Sciatic nerve (tissue), 2 donors: ENCODE results near the gene PCSK4. TPM values are rescaled to one million over a fixed set of nuclear protein-coding genes. Genes with fewer than 3 reads are reported as not detected.

Experiments
- ATAC-seq: fragments of 200-7000 bp; cut with Tn5 transposase; one replicate; pipeline ENCODE4 v1.9.1; 2020; ENCODE audit warnings: mild to moderate bottlenecking, moderate library complexity
- DNase-seq: peaks from one replicate; pipeline ENCODE4 v3.0.0-alpha.2; 2020; ENCODE audit warnings: low spot score
- intact Hi-C: fragments of 100-400 bp; cut with DNase I; formaldehyde crosslinking; loops from one replicate; pipeline ENCODE4 v1.14.2; 2022
- total RNA-seq: library from RNA; stranded (reverse); fragmentation: NEBNext Ultra II Directional; extraction: Animal tissue kit (Norgen Biotek cat#: 25700); gene quantifications from one replicate; pipeline ENCODE4 v1.2.1, GENCODE V29; 2021
- donor health status: DM: no; HTN: no; CAD: no.
- donor health status: DM: no; HTN: no; CAD: no.

The PCSK4 gene
- total RNA-seq, 1 donor from 2014 or later = 2.5 TPM

DNA sequence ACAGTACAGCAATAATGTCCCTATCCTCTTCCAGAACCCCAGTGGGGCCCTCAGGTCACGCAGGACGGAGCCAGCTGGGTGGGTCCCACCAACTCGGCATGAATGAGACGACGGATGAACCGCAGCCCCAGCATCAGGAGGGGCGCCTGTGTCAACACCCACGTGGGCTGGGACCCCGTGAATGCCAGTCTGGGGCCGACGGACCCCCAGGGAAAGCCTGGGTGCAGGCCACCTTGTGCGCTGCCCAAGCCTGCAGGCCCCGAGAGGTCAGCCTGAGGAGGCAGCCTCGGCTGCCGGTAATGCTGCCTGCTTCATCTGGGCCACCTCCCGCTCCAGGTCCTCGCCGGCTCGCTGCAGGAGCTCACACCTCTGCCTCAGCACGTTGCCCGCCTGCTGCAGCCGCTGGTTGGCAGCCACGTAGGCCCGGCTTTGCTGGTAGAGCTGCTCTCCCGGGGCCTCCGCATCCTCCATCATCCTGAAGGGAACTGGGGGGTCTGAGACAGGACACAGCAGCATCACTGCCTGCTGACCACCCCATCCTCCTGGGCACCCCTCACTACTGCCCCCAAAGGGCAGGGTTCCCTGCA is 15.3 kb downstream of the PCSK4 start:
- intact Hi-C loops = no loop called here
- DNase-seq (no peak), ATAC-seq (no peak)

DNA sequence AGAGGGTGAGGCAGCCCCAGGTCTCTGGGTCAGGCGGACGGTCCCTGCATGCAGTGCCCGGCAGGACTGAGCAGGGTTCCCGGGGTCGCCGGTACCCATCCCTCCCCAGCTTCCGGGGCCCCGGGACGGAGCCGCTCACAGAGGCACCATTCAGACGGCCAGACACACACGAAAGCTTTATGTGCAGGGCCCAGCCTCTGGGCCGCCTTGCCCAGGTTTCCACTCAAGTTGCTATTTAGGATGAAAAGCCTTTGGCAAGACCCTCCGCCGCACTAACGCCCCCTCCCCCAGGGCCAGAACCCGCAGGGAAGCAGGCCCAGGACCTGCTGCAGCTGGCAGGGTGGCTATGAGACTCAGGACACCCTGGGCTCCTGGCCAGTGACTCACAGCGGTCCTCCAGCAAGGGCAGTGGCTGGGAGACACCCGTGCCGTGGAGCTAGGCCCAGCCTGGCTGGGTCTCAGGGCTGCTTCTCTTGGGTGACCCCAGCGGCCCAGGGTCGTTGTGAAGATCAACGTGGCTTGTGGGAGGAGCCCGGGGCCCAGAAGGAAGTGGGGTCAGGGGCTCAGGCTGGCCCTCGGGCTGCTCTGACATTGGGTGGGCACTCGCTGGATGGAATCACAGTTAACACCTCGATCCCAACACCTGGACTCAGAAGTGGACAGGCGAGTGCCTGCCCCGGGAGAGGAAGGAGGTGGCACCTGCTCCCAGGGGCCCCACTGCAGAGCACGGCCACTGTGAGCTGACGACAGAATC is 16.0 kb downstream of the PCSK4 start:
- no peak for DNase-seq
- intact Hi-C loops = no loop called here
- ATAC-seq = no peak

- DNase-seq (no peak), ATAC-seq (no peak)
- intact Hi-C loops = no loop called here
These were observed 16.9 kb downstream of the PCSK4 start for GRCh38 chr19:1473085-1473851.

GRCh38 chr19:1472231-1473084 is 17.7 kb downstream of the PCSK4 start:
- ATAC-seq (no peak), DNase-seq (no peak)
- intact Hi-C loops = no loop called here

- intact Hi-C loops = no loop called here
- no peak for ATAC-seq
- no peak for DNase-seq
These were observed 18.5 kb downstream of the PCSK4 start for GRCh38 chr19:1471515-1472160.

- intact Hi-C loops = no loop called here
- ATAC-seq = no peak
- no peak for DNase-seq
These were observed 19.1 kb downstream of the PCSK4 start for GRCh38 chr19:1471010-1471514.

DNA sequence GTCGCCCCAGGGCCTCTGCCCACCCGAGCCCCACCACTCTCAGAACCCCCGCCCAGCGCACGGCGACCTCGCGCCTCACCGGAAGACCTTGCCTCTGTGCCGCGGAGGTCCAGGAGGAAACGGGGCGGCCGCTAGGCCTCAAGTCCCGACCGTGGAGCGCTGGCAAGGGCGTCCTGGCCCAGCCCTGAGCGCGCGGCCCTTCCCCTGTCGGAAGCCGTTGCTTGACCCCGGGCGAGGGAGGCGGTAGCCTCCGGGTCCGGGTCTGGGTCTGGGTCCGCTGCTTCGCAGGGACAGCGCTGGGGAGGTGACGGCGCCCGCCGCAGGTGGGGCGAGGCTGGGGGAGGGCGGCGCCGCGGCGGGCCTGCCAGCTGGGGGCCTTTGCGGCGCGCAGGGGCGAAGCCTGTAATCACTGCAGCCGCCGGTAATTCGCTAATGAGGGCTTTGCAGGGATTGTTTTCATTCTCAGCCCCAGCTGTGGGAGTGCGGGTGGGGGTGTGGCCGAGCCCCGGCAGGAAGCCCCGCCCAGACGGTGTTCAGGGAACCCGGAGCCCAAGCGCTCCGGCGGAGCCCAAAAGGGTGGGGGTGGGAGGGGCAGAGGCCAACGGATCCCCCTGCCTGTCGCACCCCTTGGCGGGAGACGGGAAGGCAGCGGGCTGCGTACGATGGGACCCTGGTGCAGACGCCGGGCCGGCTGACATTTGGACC is 19.7 kb downstream of the PCSK4 start:
- DNase-seq (no peak), ATAC-seq (peak; percentile 40)
- intact Hi-C loops = no loop called here

DNA sequence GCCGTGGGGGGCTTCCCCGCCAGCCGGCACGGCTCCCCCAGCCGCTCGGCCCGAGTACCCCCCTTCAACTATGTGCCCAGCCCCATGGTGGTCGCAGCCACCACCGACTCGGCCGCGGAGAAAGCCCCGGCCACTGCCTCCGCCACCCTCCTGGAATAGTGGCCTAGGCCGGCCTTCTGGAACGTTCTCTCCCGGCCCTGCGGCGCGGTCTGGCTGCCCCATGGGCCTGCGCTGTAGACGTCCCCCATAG is 20.2 kb downstream of the PCSK4 start:
- ATAC-seq = no peak
- DNase-seq = no peak
- intact Hi-C loops = no loop called here

- intact Hi-C loops = no loop called here
- ATAC-seq = no peak
These were observed 20.7 kb downstream of the PCSK4 start for GRCh38 chr19:1469255-1470054.

GRCh38 chr19:1468821-1469254 is 21.3 kb downstream of the PCSK4 start:
- no peak for ATAC-seq
- no peak for DNase-seq
- intact Hi-C loops = no loop called here

More at GRCh38 chr19:1469255-1470054, 20.7 kb downstream of the PCSK4 start:
- no peak for DNase-seq

- no peak for ATAC-seq
- DNase-seq = no peak
- intact Hi-C loops = no loop called here
These were observed 21.8 kb downstream of the PCSK4 start for GRCh38 chr19:1468274-1468820.

- no peak for ATAC-seq
- intact Hi-C loops = no loop called here
- no peak for DNase-seq
These were observed 22.5 kb downstream of the PCSK4 start for GRCh38 chr19:1467490-1468273.

- no peak for DNase-seq
- no peak for ATAC-seq
- intact Hi-C loops = no loop called here
These were observed 23.0 kb downstream of the PCSK4 start for GRCh38 chr19:1467215-1467489.

GRCh38 chr19:1466461-1467214 is 23.5 kb downstream of the PCSK4 start:
- ATAC-seq (no peak), DNase-seq (no peak)
- intact Hi-C loops = no loop called here

GRCh38 chr19:1466018-1466460 is 24.1 kb downstream of the PCSK4 start:
- ATAC-seq (no peak), DNase-seq (no peak)
- intact Hi-C loops = no loop called here
